ENCODE measurements around the gene KHDC1L.

The KHDC1L gene

DNA sequence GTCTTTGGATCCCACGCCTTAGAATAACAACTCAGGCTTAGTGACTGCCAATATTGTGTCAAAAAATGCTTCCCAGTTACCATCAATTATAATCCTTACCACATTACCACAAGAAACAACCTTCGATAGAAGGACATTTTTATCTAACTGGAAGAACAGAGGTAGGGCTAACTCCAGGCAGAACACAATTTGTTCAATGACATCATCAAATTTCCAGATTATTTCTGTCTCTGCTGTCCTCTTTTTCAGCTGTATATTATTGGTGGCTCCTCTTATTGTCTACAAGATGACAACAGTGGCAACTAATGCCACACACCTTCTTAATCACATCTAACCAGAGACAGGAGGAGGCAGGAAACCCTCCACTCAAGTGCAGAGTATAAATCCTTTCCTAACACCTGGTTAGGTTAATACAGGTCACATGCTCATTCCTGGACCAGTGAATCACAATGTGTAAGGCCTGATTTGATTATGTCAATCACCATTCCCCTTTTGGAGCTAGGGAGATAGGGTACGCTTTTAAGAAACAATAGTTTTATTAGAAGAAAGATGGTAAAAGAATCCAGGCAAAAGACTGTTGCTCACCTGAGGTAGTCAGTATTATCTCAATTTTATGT, 18.0 kb downstream of the KHDC1L start:
- peaks cover 2% of the 10 kb centered on the region for H3K27me3 ChIP-seq (ENCODE audit: insufficient read depth, poor library complexity, severe bottlenecking)
- no peak for DNase-seq (ENCODE audit: low read depth in 1 of 2, low spot score in 1 of 2)
- H3K27ac ChIP-seq (replicated peaks): no peak overlapping the region
- no peak for TF ChIP-seq GABPA (IDR thresholded peaks at IDR 0.05; ENCODE audit: low read depth)
- no peak for TF ChIP-seq CTCF (IDR thresholded peaks at IDR 0.05; ENCODE audit: insufficient read depth, low read length)
- no peak for TF ChIP-seq SPI1 (IDR thresholded peaks at IDR 0.05; ENCODE audit: borderline replicate concordance, low read depth)
- H3K4me3 ChIP-seq (replicated peaks; ENCODE audit: insufficient read depth, low read length): no peak overlapping the region

DNA sequence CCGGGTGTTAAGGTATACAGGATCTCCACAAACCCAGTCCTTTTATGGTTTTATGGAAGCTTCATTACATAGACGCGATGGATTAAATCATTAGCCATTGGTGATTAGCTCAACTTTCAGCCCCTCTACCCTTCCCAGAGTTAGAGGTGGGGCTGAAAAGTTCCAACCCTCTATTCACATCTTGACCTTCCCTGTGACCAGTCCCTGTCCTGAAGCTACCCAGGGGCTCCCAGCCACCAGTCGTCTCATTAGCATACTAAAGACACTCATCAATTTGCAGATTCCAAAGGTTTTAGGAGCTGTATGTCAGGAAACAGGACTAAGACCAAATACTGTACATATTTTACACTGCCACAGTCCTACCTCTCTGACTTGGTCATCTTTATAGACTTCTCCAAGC, 21.0 kb downstream of the KHDC1L start:
- Histone ChIP-seq H3K27ac (replicated peaks) (no peak overlapping the region), H3K4me3 (replicated peaks; ENCODE audit: insufficient read depth, low read length) (no peak overlapping the region), H3K27me3 (ENCODE audit: insufficient read depth, poor library complexity, severe bottlenecking) (peaks cover 2% of the 10 kb centered on the region)
- DNase-seq (ENCODE audit: low read depth in 1 of 2, low spot score in 1 of 2): no peak
- TF ChIP-seq SPI1 (IDR thresholded peaks at IDR 0.05; ENCODE audit: borderline replicate concordance, low read depth) (no peak), GABPA (IDR thresholded peaks at IDR 0.05; ENCODE audit: low read depth) (no peak), CTCF (IDR thresholded peaks at IDR 0.05; ENCODE audit: insufficient read depth, low read length) (no peak)
- TF ChIP-seq, protein P1, sequence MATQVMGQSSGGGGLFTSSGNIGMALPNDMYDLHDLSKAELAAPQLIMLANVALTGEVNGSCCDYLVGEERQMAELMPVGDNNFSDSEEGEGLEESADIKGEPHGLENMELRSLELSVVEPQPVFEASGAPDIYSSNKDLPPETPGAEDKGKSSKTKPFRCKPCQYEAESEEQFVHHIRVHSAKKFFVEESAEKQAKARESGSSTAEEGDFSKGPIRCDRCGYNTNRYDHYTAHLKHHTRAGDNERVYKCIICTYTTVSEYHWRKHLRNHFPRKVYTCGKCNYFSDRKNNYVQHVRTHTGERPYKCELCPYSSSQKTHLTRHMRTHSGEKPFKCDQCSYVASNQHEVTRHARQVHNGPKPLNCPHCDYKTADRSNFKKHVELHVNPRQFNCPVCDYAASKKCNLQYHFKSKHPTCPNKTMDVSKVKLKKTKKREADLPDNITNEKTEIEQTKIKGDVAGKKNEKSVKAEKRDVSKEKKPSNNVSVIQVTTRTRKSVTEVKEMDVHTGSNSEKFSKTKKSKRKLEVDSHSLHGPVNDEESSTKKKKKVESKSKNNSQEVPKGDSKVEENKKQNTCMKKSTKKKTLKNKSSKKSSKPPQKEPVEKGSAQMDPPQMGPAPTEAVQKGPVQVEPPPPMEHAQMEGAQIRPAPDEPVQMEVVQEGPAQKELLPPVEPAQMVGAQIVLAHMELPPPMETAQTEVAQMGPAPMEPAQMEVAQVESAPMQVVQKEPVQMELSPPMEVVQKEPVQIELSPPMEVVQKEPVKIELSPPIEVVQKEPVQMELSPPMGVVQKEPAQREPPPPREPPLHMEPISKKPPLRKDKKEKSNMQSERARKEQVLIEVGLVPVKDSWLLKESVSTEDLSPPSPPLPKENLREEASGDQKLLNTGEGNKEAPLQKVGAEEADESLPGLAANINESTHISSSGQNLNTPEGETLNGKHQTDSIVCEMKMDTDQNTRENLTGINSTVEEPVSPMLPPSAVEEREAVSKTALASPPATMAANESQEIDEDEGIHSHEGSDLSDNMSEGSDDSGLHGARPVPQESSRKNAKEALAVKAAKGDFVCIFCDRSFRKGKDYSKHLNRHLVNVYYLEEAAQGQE (IDR thresholded peaks at IDR 0.05; ENCODE audit: insufficient replicate concordance, low read depth): no peak

GRCh38 chr6:73203098-73203497, 22.2 kb downstream of the KHDC1L start:
- Histone ChIP-seq H3K4me3 (replicated peaks; ENCODE audit: insufficient read depth, low read length) (no peak overlapping the region), H3K27me3 (ENCODE audit: insufficient read depth, poor library complexity, severe bottlenecking) (peaks cover 2% of the 10 kb centered on the region), H3K27ac (replicated peaks) (no peak overlapping the region)
- TF ChIP-seq, protein P1 (IDR thresholded peaks at IDR 0.05; ENCODE audit: insufficient replicate concordance, low read depth): no peak
- TF ChIP-seq GABPA (IDR thresholded peaks at IDR 0.05; ENCODE audit: low read depth) (no peak), POLR2AphosphoS5 (IDR thresholded peaks at IDR 0.05; ENCODE audit: low read depth) (no peak), CTCF (IDR thresholded peaks at IDR 0.05; ENCODE audit: insufficient read depth, low read length) (no peak), SPI1 (IDR thresholded peaks at IDR 0.05; ENCODE audit: borderline replicate concordance, low read depth) (no peak)
- no peak for DNase-seq (ENCODE audit: low read depth in 1 of 2, low spot score in 1 of 2)

DNA sequence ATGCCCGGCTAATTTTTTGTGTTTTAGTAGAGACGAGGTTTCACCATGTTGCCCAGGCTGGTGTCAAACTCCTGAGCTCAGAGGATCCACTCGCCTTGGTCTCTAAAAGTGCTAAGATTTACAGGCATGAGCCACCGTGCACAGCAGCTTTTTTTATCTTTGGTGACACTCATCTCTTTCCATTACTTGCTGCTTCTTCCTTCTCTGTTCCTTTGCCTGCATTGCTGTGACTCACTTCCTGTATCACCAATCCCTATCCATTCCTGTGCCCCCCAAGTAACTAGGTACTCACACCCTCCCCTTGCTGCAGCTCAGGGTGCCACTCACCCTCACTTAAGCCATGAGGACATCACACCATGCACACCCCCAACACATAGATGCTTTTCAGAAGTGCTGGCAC, 24.6 kb downstream of the KHDC1L start:
- TF ChIP-seq, protein P1 (IDR thresholded peaks at IDR 0.05; ENCODE audit: insufficient replicate concordance, low read depth): no peak
- no peak for TF ChIP-seq SPI1 (IDR thresholded peaks at IDR 0.05; ENCODE audit: borderline replicate concordance, low read depth)
- no peak for TF ChIP-seq POLR2AphosphoS5 (IDR thresholded peaks at IDR 0.05; ENCODE audit: low read depth)
- TF ChIP-seq GABPA (IDR thresholded peaks at IDR 0.05; ENCODE audit: low read depth): no peak
- TF ChIP-seq CTCF (IDR thresholded peaks at IDR 0.05; ENCODE audit: insufficient read depth, low read length): no peak
- no peak overlapping the region for H3K27ac ChIP-seq (replicated peaks)
- H3K27me3 ChIP-seq (ENCODE audit: insufficient read depth, poor library complexity, severe bottlenecking): no peaks in the 10 kb centered on the region
- no peak for DNase-seq (ENCODE audit: low read depth in 1 of 2, low spot score in 1 of 2)
- H3K4me3 ChIP-seq (replicated peaks; ENCODE audit: insufficient read depth, low read length): no peak overlapping the region
